Measurements from ENCODE around the gene TEX54.
"Not testable (repeated sequence)": the region's sequence is repeated elsewhere in the genome, so short reads cannot be mapped to it uniquely, and the experiment has no call there.

Gene TEX54

GRCh38 chr11:62832336-62833234 is at the start of gene TEX54:
TEX54 (minus strand) TSS chr11:62832841.
- DNase-seq (ENCODE audit: low spot score) (no peak), FAIRE-seq (no peak)

DNA sequence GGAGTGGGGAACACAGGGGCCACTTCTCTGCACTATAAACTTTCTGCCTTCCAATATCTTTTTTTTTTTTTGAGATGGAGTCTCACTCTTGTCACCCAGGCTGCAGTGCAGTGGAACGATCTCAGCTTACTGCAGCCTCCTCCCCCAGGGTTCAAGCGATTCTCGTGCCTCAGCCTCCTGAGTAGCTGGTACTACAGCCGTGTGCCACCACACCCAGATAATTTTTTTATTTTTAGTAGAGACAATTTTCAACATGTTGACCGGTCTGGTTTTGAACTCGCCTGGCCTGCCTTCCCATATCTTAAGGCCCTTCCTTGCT is 49.7 kb upstream of the TEX54 start:
- DNase-seq (ENCODE audit: low spot score) (no peak), FAIRE-seq (no peak)

GRCh38 chr11:62881579-62882430 is 49.2 kb upstream of the TEX54 start:
- FAIRE-seq = no peak

GRCh38 chr11:62880803-62881578 is 48.4 kb upstream of the TEX54 start, which contains the start of gene SLC3A2:
SLC3A2 (plus strand) TSS chr11:62880896; CDS start chr11:62881024, 128 bp downstream.
- FAIRE-seq = no peak

More at GRCh38 chr11:62881579-62882430, 49.2 kb upstream of the TEX54 start:
- peak; percentile 94 for DNase-seq (ENCODE audit: low spot score)

DNA sequence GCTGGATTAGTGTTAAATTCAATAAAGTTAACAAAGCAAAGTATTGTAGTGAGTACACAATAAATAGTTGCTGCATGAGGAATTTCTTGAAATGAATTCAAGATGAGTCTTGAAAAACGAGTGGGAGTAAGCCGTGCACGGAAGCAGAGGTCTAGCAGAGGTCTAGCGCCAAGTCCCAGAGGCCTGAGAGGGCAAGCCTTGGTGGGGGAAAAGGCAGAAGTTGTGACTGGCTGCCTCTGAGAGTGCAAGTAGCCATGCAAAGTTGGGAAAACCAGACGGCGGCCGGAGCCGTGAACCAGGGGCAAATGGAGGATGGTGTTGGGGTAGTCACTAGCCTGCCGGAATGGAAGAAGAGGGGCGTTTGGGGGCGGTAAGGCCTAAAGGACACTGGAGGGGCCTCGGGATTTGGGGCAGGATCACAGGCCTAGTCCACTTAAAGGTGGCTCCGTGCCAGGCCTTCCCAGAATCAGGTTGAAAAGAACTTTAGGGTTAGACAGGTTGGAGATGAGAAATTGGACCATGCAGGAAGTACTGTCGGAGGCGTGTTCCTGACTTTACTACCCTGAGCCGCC is 47.7 kb upstream of the TEX54 start:
- FAIRE-seq (no peak), DNase-seq (ENCODE audit: low spot score) (peak; percentile 38)

More at GRCh38 chr11:62880803-62881578, 48.4 kb upstream of the TEX54 start, which contains the start of gene SLC3A2:
- DNase-seq (ENCODE audit: low spot score) = peak; percentile 94

- DNase-seq (ENCODE audit: low spot score) (no peak), FAIRE-seq (no peak)
Measured at GRCh38 chr11:62879235-62879978, 46.8 kb upstream of the TEX54 start.

DNA sequence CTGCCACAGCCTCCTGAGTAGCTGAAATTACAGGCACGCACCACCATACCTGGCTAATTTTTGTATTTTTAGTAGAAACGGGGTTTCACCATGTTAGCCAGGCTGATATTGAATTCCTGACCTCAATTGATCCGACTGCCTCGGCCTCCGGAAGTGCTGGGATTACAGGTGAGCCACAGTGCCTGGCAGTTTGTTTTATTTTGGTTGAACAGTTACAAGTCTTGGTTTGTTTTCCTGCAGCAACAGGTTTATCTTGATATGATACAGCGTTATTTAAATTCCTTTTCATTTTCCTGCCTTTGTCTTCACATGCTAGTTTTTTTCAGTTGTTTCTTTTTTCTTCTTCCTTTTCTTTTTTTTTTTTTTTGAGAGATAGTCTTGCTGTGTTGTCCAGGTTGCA is 44.1 kb upstream of the TEX54 start:
- FAIRE-seq = no peak
- DNase-seq (ENCODE audit: low spot score) = no peak

- no peak for FAIRE-seq
Measured at GRCh38 chr11:62875698-62876478, 43.2 kb upstream of the TEX54 start.

GRCh38 chr11:62874851-62875250 is 42.2 kb upstream of the TEX54 start:
- DNase-seq (ENCODE audit: low spot score) (no peak), FAIRE-seq (no peak)

More at GRCh38 chr11:62875698-62876478, 43.2 kb upstream of the TEX54 start:
- no peak for DNase-seq (ENCODE audit: low spot score)

DNA sequence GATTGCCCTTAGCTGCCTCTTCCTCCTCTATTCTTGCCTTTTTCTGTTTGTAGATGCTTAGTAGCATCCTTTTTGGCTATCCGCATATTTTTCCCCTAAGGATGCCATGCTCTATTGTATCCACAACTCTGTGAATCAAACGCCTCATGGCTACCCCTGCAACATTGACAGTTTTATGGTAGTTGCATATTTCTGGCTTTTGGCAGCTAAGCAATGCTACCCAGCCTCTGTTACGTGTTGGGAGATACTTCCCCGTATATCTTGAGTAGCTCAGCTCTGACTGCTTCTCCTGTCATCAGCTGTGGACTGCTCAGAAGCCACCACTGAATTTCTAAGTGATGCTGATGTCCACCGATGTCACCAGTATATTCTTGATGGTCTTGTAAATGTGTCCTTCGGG is 33.0 kb upstream of the TEX54 start:
- DNase-seq (ENCODE audit: low spot score) = no peak

GRCh38 chr11:62863687-62864335 is 31.2 kb upstream of the TEX54 start:
- FAIRE-seq (no peak), DNase-seq (ENCODE audit: low spot score) (no peak)

More for the DNA sequence above, 33.0 kb upstream of the TEX54 start:
- FAIRE-seq = no peak

DNA sequence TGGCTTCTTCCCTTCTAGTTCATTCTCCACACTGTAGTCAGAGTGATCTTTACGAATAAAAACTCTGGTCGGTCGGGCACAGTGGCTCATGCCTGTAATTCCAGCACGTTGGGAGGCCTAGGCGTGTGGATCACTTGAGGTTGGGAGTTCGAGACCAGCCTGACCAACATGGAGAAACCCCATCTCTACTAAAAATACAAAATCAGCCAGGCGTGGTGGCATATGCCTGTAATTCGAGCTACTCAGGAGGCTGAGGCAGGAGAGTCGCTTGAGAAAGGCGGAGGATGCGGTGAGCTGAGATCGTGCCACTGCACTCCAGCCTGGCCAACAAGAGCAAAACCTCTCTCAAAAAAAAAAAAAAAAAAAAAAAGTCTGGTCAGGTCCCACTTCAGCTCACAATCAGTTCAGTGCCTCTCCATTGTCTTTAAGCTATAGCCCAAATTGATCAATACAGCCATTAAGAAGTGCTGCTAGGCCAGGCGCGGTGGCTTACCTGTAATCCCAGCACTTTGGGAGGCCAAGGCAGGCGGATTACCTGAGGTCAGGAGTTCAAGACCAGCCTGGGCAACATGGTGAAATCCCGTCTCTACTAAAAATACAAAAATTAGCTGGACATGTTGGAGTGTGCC is 29.0 kb upstream of the TEX54 start:
- not testable (repeated sequence) for DNase-seq (ENCODE audit: low spot score); FAIRE-seq

GRCh38 chr11:62860835-62861563 is 28.4 kb upstream of the TEX54 start:
- FAIRE-seq (no peak), DNase-seq (ENCODE audit: low spot score) (no peak)

- not testable (repeated sequence) for DNase-seq (ENCODE audit: low spot score); FAIRE-seq
Measured at GRCh38 chr11:62859281-62859703, 26.7 kb upstream of the TEX54 start.

- FAIRE-seq (no peak), DNase-seq (ENCODE audit: low spot score) (no peak)
Measured at GRCh38 chr11:62858201-62858600, 25.6 kb upstream of the TEX54 start.

DNA sequence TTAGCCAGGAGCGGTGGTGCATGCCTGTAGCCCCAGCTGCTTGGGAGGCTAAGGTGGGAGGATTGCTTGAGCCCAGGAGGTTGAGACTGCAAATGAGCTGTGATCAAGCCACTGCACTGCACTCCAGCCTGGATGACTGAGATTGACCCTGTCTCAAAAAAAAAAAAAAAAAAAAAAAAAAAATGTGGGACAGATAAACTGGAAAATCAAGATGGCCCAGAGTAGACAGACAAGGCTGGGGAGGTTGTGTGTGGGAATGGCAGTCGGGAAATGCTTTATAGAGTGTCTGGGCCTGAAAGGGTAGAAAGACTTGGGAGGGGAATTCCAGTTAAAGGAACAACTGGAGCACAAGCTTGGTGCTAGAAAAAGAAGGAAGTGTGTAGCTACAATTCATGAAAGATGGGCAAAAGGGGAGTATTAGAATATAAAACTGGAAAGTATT is 24.9 kb upstream of the TEX54 start:
- FAIRE-seq (no peak), DNase-seq (ENCODE audit: low spot score) (no peak)

- FAIRE-seq = no peak
- no peak for DNase-seq (ENCODE audit: low spot score)
Measured at GRCh38 chr11:62856333-62856895, 23.8 kb upstream of the TEX54 start.

All from urothelium cell line (cell line).